Measurements from ENCODE around the gene ORM2.

- no peak for TF ChIP-seq CTCF (IDR thresholded peaks at IDR 0.05; ENCODE audit: low read length)
- TF ChIP-seq EZH2 (optimal IDR thresholded peaks at IDR 0.05; ENCODE audit: low read depth, low read length) = no peak
These were observed 18.7 kb downstream of the ORM2 start for GRCh38 chr9:114348261-114348905.
